ENCODE measurements around the gene SHROOM1.

DNA sequence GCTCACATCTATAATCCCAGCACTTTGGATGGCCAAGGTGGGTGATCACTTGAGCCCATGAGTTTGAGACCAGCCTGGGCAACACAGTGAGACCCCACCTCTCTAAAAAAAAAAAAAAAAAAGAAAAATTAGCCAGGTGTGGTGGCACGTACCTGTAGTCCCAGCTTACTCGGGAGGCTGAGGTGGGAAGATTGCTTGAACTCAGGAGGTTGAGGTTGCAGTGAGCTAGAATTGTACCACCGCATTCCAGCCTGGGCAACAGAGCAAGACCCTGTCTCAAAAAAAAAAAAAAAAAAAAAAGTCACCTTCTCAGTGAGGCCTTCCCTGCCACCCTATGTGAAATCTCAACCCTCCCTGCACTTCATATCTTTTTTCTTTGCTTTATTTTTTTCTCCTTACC is 39.4 kb downstream of the SHROOM1 start:
- TF ChIP-seq CTCF (IDR thresholded peaks at IDR 0.05) (no peak), ZFX (IDR thresholded peaks at IDR 0.05; ENCODE audit: borderline replicate concordance) (no peak)

Measured in 22Rv1 (cell line).